ENCODE measurements around the gene KRT72. TPM values are rescaled to one million over a fixed set of nuclear protein-coding genes. Genes with fewer than 3 reads are reported as not detected.

KRT72 gene
- total RNA-seq, 1 experiment from 2014 or later: not detected

DNA sequence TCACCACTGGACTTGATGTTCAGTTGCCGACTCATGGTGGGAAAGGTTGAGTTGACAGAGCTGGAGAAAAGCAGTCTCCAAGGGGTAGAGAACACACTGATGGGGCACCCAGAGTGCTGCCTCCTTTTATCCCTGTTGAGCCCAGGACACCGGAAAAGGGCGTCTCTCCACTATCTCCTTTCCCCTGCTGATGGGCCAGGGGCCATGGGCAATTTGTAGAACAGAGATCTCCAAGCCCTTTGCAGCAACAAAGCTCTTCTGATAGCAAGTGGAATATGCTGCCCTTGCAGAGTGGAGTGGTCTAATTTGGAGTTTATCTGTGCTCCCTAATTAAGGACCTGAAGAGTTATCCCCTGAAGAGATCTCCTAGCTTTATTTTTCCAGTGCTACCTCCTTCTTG is 27.5 kb downstream of the KRT72 start, which contains the start of gene KRT74:
Gene KRT74, minus strand, starts transcription at position 101 of the 400 bp plus-strand sequence. Its CDS starts 66 bp downstream, at position 35.
- no peaks in the 10 kb centered on the region for H3K79me1 ChIP-seq (ENCODE audit: insufficient read depth, low read depth, low read length, poor library complexity, severe bottlenecking)
- no peak within 1 kb of the TSS for H2AFZ ChIP-seq (ENCODE audit: low read length)
- no peak within 1 kb of the TSS for H3K4ac ChIP-seq (ENCODE audit: low read depth, low read length)
- Mint-ChIP-seq H3K36me3 (ENCODE audit: insufficient read depth in 1 of 3, low read depth in 3 of 3) (no peaks in the 10 kb centered on the region), H3K27me3 (ENCODE audit: low read depth) (peaks cover 14% of the 10 kb centered on the region), H3K4me3 (no peak within 1 kb of the TSS), H3K4me1 (no peaks in the 10 kb centered on the region), H3K9me3 (no peaks in the 10 kb centered on the region), H3K27ac (no peak within 1 kb of the TSS; a peak in 1 of 7 replicates)
- H4K91ac ChIP-seq (ENCODE audit: insufficient read length, low read depth, low read length): no peak within 1 kb of the TSS
- no peak within 1 kb of the TSS for H2BK20ac ChIP-seq (ENCODE audit: low read depth, low read length, poor library complexity, severe bottlenecking)
- TF ChIP-seq, protein P1, sequence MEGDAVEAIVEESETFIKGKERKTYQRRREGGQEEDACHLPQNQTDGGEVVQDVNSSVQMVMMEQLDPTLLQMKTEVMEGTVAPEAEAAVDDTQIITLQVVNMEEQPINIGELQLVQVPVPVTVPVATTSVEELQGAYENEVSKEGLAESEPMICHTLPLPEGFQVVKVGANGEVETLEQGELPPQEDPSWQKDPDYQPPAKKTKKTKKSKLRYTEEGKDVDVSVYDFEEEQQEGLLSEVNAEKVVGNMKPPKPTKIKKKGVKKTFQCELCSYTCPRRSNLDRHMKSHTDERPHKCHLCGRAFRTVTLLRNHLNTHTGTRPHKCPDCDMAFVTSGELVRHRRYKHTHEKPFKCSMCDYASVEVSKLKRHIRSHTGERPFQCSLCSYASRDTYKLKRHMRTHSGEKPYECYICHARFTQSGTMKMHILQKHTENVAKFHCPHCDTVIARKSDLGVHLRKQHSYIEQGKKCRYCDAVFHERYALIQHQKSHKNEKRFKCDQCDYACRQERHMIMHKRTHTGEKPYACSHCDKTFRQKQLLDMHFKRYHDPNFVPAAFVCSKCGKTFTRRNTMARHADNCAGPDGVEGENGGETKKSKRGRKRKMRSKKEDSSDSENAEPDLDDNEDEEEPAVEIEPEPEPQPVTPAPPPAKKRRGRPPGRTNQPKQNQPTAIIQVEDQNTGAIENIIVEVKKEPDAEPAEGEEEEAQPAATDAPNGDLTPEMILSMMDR (conservative IDR thresholded peaks at IDR 0.05): no peak
- no peak within 1 kb of the TSS for H3K9ac ChIP-seq (ENCODE audit: extremely low read depth, insufficient read length, low read length)
- WGBS (ENCODE audit: extremely low coverage, insufficient read length, low lambda C conversion rate): no CpG with 5 or more reads among the region's 3 CpGs
- no peak within 1 kb of the TSS for H4K8ac ChIP-seq (replicated peaks; ENCODE audit: insufficient read length, low read depth, low read length)
- no peak within 1 kb of the TSS for H3K27ac ChIP-seq (ENCODE audit: insufficient read length, low read depth, low read length)
- no peak for DNase-seq
- H3K23me2 ChIP-seq (ENCODE audit: insufficient read length, low read depth, low read length, poor library complexity, severe bottlenecking): no peaks in the 10 kb centered on the region
- no peak within 1 kb of the TSS for H4K5ac ChIP-seq (ENCODE audit: insufficient read length, low read depth, low read length)
- peak within 1 kb of the TSS; percentile 26 for H2BK120ac ChIP-seq (ENCODE audit: low read depth, low read length, poor library complexity, severe bottlenecking)
- H3K56ac ChIP-seq (ENCODE audit: insufficient read length, low read depth, low read length): no peak within 1 kb of the TSS
- no peak within 1 kb of the TSS for H2BK5ac ChIP-seq (ENCODE audit: insufficient read length, low read length)
- no peak within 1 kb of the TSS for H2BK12ac ChIP-seq (ENCODE audit: insufficient read length, low read depth, low read length)
- H2BK15ac ChIP-seq (ENCODE audit: low read depth, low read length): no peak within 1 kb of the TSS
- H3K4me1 ChIP-seq (ENCODE audit: insufficient read depth, low read length): no peaks in the 10 kb centered on the region
- no peaks in the 10 kb centered on the region for H3K9me3 ChIP-seq (ENCODE audit: control insufficient read depth, low read depth, low read length)
- H3K4me2 ChIP-seq (ENCODE audit: insufficient read depth, insufficient read length, low read length): no peak within 1 kb of the TSS
- H3K18ac ChIP-seq (ENCODE audit: insufficient read length, low read depth, low read length): no peak within 1 kb of the TSS
- H3T11ph ChIP-seq (ENCODE audit: low read length): no peak within 1 kb of the TSS
- no peak within 1 kb of the TSS for H3K14ac ChIP-seq (ENCODE audit: insufficient read depth, low read length)
- no peak within 1 kb of the TSS for H3K23ac ChIP-seq (ENCODE audit: insufficient read length, low read depth, low read length)
- H3K27me3 ChIP-seq (ENCODE audit: insufficient read depth, low read length): no peaks in the 10 kb centered on the region
- no peaks in the 10 kb centered on the region for H3K79me2 ChIP-seq (ENCODE audit: insufficient read depth, low read length)
- H4K20me1 ChIP-seq (ENCODE audit: control insufficient read depth, insufficient read depth, insufficient read length): no peaks in the 10 kb centered on the region
- no peak within 1 kb of the TSS for H2AK5ac ChIP-seq (ENCODE audit: insufficient read length, low read length)

Measured in H9 (cell line).